GM19395 (cell line): ENCODE measurements around the gene NOP14.
"Not testable (repeated sequence)": the region's sequence is repeated elsewhere in the genome, so short reads cannot be mapped to it uniquely, and the experiment has no call there.

Experiments used
- ATAC-seq: cut with Tn5 transposase; IDR thresholded peaks from one replicate; pipeline ENCODE4 v1.9.1; 2021; ENCODE audit warnings: mild to moderate bottlenecking, moderate library complexity; ENCODE audit not compliant: unreplicated experiment

The NOP14 gene

GRCh38 chr4:2943364-2944090, 19.7 kb downstream of the NOP14 start:
- ATAC-seq = no peak

- no peak for ATAC-seq
These were observed 20.5 kb downstream of the NOP14 start for GRCh38 chr4:2942532-2943363.

GRCh38 chr4:2942037-2942531, 21.1 kb downstream of the NOP14 start:
- ATAC-seq = no peak

- no peak for ATAC-seq
These were observed 21.8 kb downstream of the NOP14 start for GRCh38 chr4:2941138-2942036.

GRCh38 chr4:2940267-2941137, 22.7 kb downstream of the NOP14 start:
- no peak for ATAC-seq

GRCh38 chr4:2939383-2940243, 23.6 kb downstream of the NOP14 start:
- ATAC-seq = no peak

GRCh38 chr4:2938906-2939305, 24.3 kb downstream of the NOP14 start:
- no peak for ATAC-seq

GRCh38 chr4:2938411-2938810, 24.8 kb downstream of the NOP14 start:
- not testable (repeated sequence) for ATAC-seq

- ATAC-seq = no peak
These were observed 25.2 kb downstream of the NOP14 start for GRCh38 chr4:2937986-2938385.

GRCh38 chr4:2937146-2937857, 25.9 kb downstream of the NOP14 start:
- no peak for ATAC-seq

- no peak for ATAC-seq
These were observed 26.4 kb downstream of the NOP14 start for GRCh38 chr4:2936773-2937145.

GRCh38 chr4:2935762-2936743, 27.2 kb downstream of the NOP14 start:
- ATAC-seq = no peak

- peak; percentile 48 for ATAC-seq
These were observed 28.1 kb downstream of the NOP14 start for GRCh38 chr4:2934813-2935761.

- no peak for ATAC-seq
These were observed 29.0 kb downstream of the NOP14 start for GRCh38 chr4:2934077-2934812.

GRCh38 chr4:2933566-2934076, 29.6 kb downstream of the NOP14 start:
- ATAC-seq = no peak
